Endothelial cell of umbilical vein (primary cell): ENCODE results near the gene SLC39A13. TPM values are rescaled to one million over a fixed set of nuclear protein-coding genes. Genes with fewer than 3 reads are reported as not detected.

ENCODE experiments used
- BruUV-seq: library from RNA; stranded (reverse); fragments of 400-500 nt; replicated peaks from 2 replicates; lab custom pipeline; 2021; lab: Mats Ljungman, UMichigan
- CTCF ChIA-PET: fragments of 300-600, 350-600 bp; sonication (Branson Sonifier 250); formaldehyde crosslinking; loops from one replicate; lab custom pipeline; 2021; ENCODE audit warnings: antibody characterized with exemption, inconsistent platforms; lab: Charles Lee
- POLR2A ChIA-PET: fragments of 300-600, 350-600 bp; sonication (Branson Sonifier 250); formaldehyde crosslinking; loops from one replicate; lab custom pipeline; 2021; ENCODE audit warnings: antibody characterized with exemption, inconsistent platforms; lab: Charles Lee
- DNase-seq: peaks from one replicate; pipeline ENCODE4 v3.0.0-alpha.2; 2011; ENCODE audit warnings: low read depth, low spot score
- FAIRE-seq: peaks from 2 replicates; lab custom pipeline; 2011; peaks lifted over from hg19 to GRCh38; lab: Jason Lieb, UNC
- H2AFZ ChIP-seq: 2 replicates; pipeline ENCODE4 v1.6.0; 2012; ENCODE audit warnings: low read depth, low read length, control low read depth, inconsistent platforms
- H3K27ac ChIP-seq: 2 replicates; pipeline ENCODE4 v1.5.1; 2011; ENCODE audit warnings: low read depth, mild to moderate bottlenecking, control low read depth, low read length, moderate library complexity; ENCODE audit not compliant: insufficient read depth
- H3K27me3 ChIP-seq, 2 experiments: 2 replicates each; pipeline versions ENCODE4 v1.6.0 to v1.6.1; 2011; ENCODE audit warnings: low read length in 2 of 2, mixed read lengths in 1 of 2; ENCODE audit not compliant: control insufficient read depth in 2 of 2, insufficient read depth in 2 of 2
- H3K36me3 ChIP-seq, 2 experiments: 2 replicates in 1 of 2; 3 replicates in 1 of 2; pipeline ENCODE4 v1.5.1; 2011; ENCODE audit warnings: low read length in 2 of 2, mild to moderate bottlenecking in 1 of 2, moderate library complexity in 1 of 2; ENCODE audit not compliant: control insufficient read depth in 2 of 2, insufficient read depth in 2 of 2; ENCODE audit errors: extremely low read depth in 1 of 2
- H3K4me1 ChIP-seq: 3 replicates; pipeline ENCODE4 v1.5.1; 2011; ENCODE audit warnings: mild to moderate bottlenecking, low read length; ENCODE audit not compliant: control insufficient read depth, insufficient read depth; ENCODE audit errors: extremely low read depth
- H3K4me2 ChIP-seq: 2 replicates; pipeline ENCODE4 v1.6.1; 2011; ENCODE audit warnings: low read length, control low read depth, mixed read lengths; ENCODE audit not compliant: insufficient read depth
- H3K4me3 ChIP-seq, 3 experiments: fragments of 200-600 bp in 1 of 3; sonication (generic), shearing (Covaris generic) in 1 of 3; replicated peaks in 1 of 3; 2 replicates each; pipeline ENCODE4 v1.5.1; 2011 to 2016; ENCODE audit warnings: control low read depth in 3 of 3, low read length in 3 of 3, mild to moderate bottlenecking in 2 of 3, inconsistent platforms in 1 of 3, low read depth in 1 of 3, moderate library complexity in 1 of 3; ENCODE audit not compliant: insufficient read depth in 1 of 3
- H3K79me2 ChIP-seq: 2 replicates; pipeline ENCODE4 v1.6.0; 2012; ENCODE audit warnings: low read length, inconsistent platforms; ENCODE audit not compliant: control insufficient read depth, insufficient read depth
- H3K9ac ChIP-seq: replicated peaks from 2 replicates; pipeline ENCODE3; 2011; ENCODE audit warnings: low read length, control low read depth; ENCODE audit not compliant: insufficient read depth; ENCODE audit errors: extremely low read depth
- H3K9me1 ChIP-seq: replicated peaks from 3 replicates; pipeline ENCODE4 v1.6.0; 2011; ENCODE audit warnings: mild to moderate bottlenecking, low read length; ENCODE audit not compliant: control insufficient read depth, insufficient read depth; ENCODE audit errors: extremely low read depth
- H3K9me3 ChIP-seq: replicated peaks from 2 replicates; pipeline ENCODE4 v1.5.1; 2012; ENCODE audit warnings: low read length, inconsistent platforms; ENCODE audit not compliant: control insufficient read depth, insufficient read depth
- H4K20me1 ChIP-seq: replicated peaks from 2 replicates; pipeline ENCODE3; 2011; ENCODE audit warnings: mild to moderate bottlenecking, low read length; ENCODE audit not compliant: control insufficient read depth, insufficient read depth; ENCODE audit errors: extremely low read depth
- EZH2 ChIP-seq: IDR thresholded peaks from 2 replicates; pipeline ENCODE4 v1.6.1; 2012; ENCODE audit warnings: borderline replicate concordance, low read depth, mild to moderate bottlenecking, moderate library complexity, low read length, inconsistent platforms; ENCODE audit not compliant: severe bottlenecking
- FOS ChIP-seq: IDR thresholded peaks from 2 replicates; pipeline ENCODE4 v1.6.1; 2011; ENCODE audit warnings: mild to moderate bottlenecking, low read length, moderate library complexity, borderline replicate concordance; ENCODE audit not compliant: insufficient read depth
- GATA2 ChIP-seq: IDR thresholded peaks from 2 replicates; pipeline ENCODE4 v1.7.0; 2011; ENCODE audit warnings: low read depth, mild to moderate bottlenecking, moderate library complexity, mixed read lengths, low read length; ENCODE audit not compliant: insufficient read length, insufficient read depth
- JUN ChIP-seq: IDR thresholded peaks from 2 replicates; pipeline ENCODE4 v1.6.1; 2011; ENCODE audit warnings: borderline replicate concordance, low read depth; ENCODE audit not compliant: insufficient read length, insufficient read depth
- MAX ChIP-seq: IDR thresholded peaks from 2 replicates; pipeline ENCODE4 v1.6.1; 2011; ENCODE audit not compliant: insufficient read depth, insufficient read length
- MYC ChIP-seq: IDR thresholded peaks from one replicate; pipeline ENCODE4 v1.6.1; 2011; ENCODE audit warnings: mild to moderate bottlenecking, low read depth, low read length
- POLR2A ChIP-seq: IDR thresholded peaks from 2 replicates; pipeline ENCODE4 v1.6.1; 2012; ENCODE audit warnings: low read depth, mild to moderate bottlenecking, control low read depth, low read length
- POLR2AphosphoS5 ChIP-seq: IDR thresholded peaks from 2 replicates; pipeline ENCODE4 v1.6.1; 2012; ENCODE audit warnings: low read depth, mild to moderate bottlenecking, control low read depth, low read length, moderate library complexity; ENCODE audit not compliant: insufficient read depth
- dilution Hi-C: fragments of 300-500 bp; cut with MboI; formaldehyde crosslinking; loops from one replicate; pipeline ENCODE4 v1.15.0; 2019; ENCODE audit warnings: low sequenced_read_pairs; ENCODE audit not compliant: extremely low pct_ligation_motif_present
- intact Hi-C: fragments of 100-400 bp; cut with micrococcal nuclease; formaldehyde crosslinking; loops from one replicate; pipeline ENCODE4 v1.10.0; 2022
- polyA plus RNA-seq, 4 experiments: library from polyadenylated mRNA; depleted of rRNA in 3 of 4; stranded (reverse) in 3 of 4; unstranded in 1 of 4; fragments of >200 nt; gene quantifications; 2 replicates each; pipeline versions ENCODE4 v1.2.1 to v1.2.3, GENCODE V29; 2011 to 2012; ENCODE audit warnings: missing spikeins in 1 of 4
- total RNA-seq: library from RNA; stranded (reverse); gene quantifications from 2 replicates; pipeline ENCODE4 v1.2.3, GENCODE V29; 2021

SLC39A13 gene
- total and polyA plus RNA-seq, 2 donors (not counting 3 experiments of a cell fraction or from before 2014, with no cell fraction given): 91.9 to 94.3 TPM

DNA sequence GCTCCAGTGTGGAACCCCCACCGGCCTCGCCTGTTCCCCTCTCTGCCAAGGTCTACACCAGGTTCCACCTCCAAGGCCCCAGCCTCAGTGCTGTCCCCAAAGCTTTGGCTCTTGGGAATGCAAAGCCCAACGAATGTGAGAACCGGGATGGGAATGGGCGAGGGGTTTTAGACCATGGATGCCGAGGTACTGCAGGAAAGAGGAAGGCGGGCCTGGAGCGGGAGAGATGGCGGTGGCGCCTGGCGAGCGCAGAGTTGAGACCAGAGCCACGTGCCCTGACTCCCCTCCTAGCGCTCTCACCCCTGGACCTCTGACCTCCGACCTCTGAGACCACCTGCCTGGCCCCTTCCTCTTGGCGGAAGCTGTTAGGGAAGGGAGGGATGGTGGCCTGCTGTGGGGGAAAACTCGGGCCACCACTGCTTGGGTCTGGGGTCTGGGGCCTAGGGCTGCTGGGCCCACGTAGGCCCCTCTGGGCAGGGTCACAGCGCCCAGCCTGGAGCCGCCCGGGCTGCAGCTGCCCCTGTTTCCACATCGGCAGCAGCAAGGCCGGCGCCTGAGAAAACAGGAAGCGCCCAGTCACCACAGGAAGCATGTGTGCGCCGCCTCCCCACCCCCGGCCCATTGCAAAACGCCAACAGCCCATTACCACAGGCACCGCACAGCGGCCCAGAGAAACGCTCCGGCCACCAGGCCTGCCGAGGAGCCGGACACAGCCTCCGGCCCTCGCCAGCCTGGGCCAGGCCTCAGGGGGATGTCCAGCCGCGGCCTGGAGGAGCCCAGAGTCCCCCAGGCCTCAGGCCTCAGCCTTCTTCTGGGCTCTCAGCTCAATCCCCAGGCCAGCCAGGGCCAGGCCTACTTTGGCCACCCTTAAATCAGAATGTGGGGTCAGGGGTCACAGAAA is 13.8 kb upstream of the SLC39A13 start:
- H3K36me3 ChIP-seq: no peaks in the 10 kb centered on the region
- no peaks in the 10 kb centered on the region for H3K79me2 ChIP-seq
- H3K9me3 ChIP-seq: no peaks in the 10 kb centered on the region
- no TSS peak for BruUV-seq
- no peak overlapping the region for H3K4me3 ChIP-seq
- H3K4me2 ChIP-seq: peak overlapping the region; percentile 32
- intact Hi-C loops (loop anchor here (1.0 kb wide), 2 partner anchors 14 to 20 kb away; partner anchors contain the start of gene SLC39A13), dilution Hi-C loops (no loop called here)
- no peaks in the 10 kb centered on the region for H3K9me1 ChIP-seq
- CTCF ChIA-PET: interaction anchor here (1.2 to 5.5 kb wide), 2 partner anchors 21 to 39 kb away, joined by 3 to 76 read pairs; no protein-coding TSS in a partner anchor
- DNase-seq (peak; percentile 93), FAIRE-seq (peak; percentile 94)
- H4K20me1 ChIP-seq: no peaks in the 10 kb centered on the region
- peak overlapping the region; percentile 34 for H2AFZ ChIP-seq
- H3K4me1 ChIP-seq: peaks cover 23% of the 10 kb centered on the region
- TF ChIP-seq MYC (peak; percentile 43), MAX (peak; percentile 66), POLR2AphosphoS5 (peak; percentile 99), JUN (peak; percentile 60), EZH2 (no peak), GATA2 (no peak), FOS (peak; percentile 84), POLR2A (peak; percentile 91)
- H3K9ac ChIP-seq: peak overlapping the region; percentile 96
- H3K27me3 ChIP-seq: no peaks in the 10 kb centered on the region
- peak overlapping the region; percentile 99 for H3K27ac ChIP-seq
- POLR2A ChIA-PET: interaction anchor here (0.7 kb wide), 1 partner anchor 14 kb away, joined by 4 read pairs; the partner anchor contains the start of gene SLC39A13
